ENCODE results near the gene FNDC10. TPM values are rescaled to one million over a fixed set of nuclear protein-coding genes. Genes with fewer than 3 reads are reported as not detected.

FNDC10 gene
- total RNA-seq, 1 experiment from 2014 or later, result 15.2 TPM

- no peak overlapping the region for H3K4ac ChIP-seq (ENCODE audit: low read depth, low read length)
- no peaks in the 10 kb centered on the region for H3K9me3 ChIP-seq (ENCODE audit: control insufficient read depth, low read depth, low read length)
- no peak overlapping the region for H2BK5ac ChIP-seq (ENCODE audit: insufficient read length, low read length)
- H2AK5ac ChIP-seq (ENCODE audit: insufficient read length, low read length), result no peak overlapping the region
- no peaks in the 10 kb centered on the region for H3K23me2 ChIP-seq (ENCODE audit: insufficient read length, low read depth, low read length, poor library complexity, severe bottlenecking)
- H3K79me1 ChIP-seq (ENCODE audit: insufficient read depth, low read depth, low read length, poor library complexity, severe bottlenecking), result no peaks in the 10 kb centered on the region
- H3K4me3 Mint-ChIP-seq, result no peak overlapping the region
- no peaks in the 10 kb centered on the region for H3K27me3 ChIP-seq (ENCODE audit: insufficient read depth, low read length)
- no peaks in the 10 kb centered on the region for H3K4me1 Mint-ChIP-seq
- H2BK20ac ChIP-seq (ENCODE audit: low read depth, low read length, poor library complexity, severe bottlenecking), result no peak overlapping the region
- no peak overlapping the region for H2AFZ ChIP-seq (ENCODE audit: low read length)
- H3K79me2 ChIP-seq (ENCODE audit: insufficient read depth, low read length), result no peaks in the 10 kb centered on the region
- no CpG with 5 or more reads among the region's 35 CpGs for WGBS (ENCODE audit: extremely low coverage, insufficient read length, low lambda C conversion rate)
- H3K14ac ChIP-seq (ENCODE audit: insufficient read depth, low read length), result no peak overlapping the region
- no peak overlapping the region for H3K27ac ChIP-seq (ENCODE audit: insufficient read length, low read depth, low read length)
- H3K36me3 Mint-ChIP-seq (ENCODE audit: insufficient read depth in 1 of 3, low read depth in 3 of 3), result peaks cover 0 to 7% (median 6%) of the 10 kb centered on the region in 3 experiments; a peak in 4 of 7 replicates
- TF ChIP-seq CTCF (conservative IDR thresholded peaks at IDR 0.05), result no peak
- H4K20me1 ChIP-seq (ENCODE audit: control insufficient read depth, insufficient read depth, insufficient read length), result no peaks in the 10 kb centered on the region
- H4K5ac ChIP-seq (ENCODE audit: insufficient read length, low read depth, low read length), result no peak overlapping the region
- no peaks in the 10 kb centered on the region for H3K27me3 Mint-ChIP-seq (ENCODE audit: low read depth)
- H3K23ac ChIP-seq (ENCODE audit: insufficient read length, low read depth, low read length), result no peak overlapping the region
- H3K4me1 ChIP-seq (ENCODE audit: insufficient read depth, low read length), result no peaks in the 10 kb centered on the region
- H4K8ac ChIP-seq (replicated peaks; ENCODE audit: insufficient read length, low read depth, low read length), result no peak overlapping the region
- H4K91ac ChIP-seq (ENCODE audit: insufficient read length, low read depth, low read length), result no peak overlapping the region
- H3K56ac ChIP-seq (ENCODE audit: insufficient read length, low read depth, low read length), result no peak overlapping the region
- DNase-seq, result no peak
- no peaks in the 10 kb centered on the region for H3K9me3 Mint-ChIP-seq
- no peak overlapping the region for H3K18ac ChIP-seq (ENCODE audit: insufficient read length, low read depth, low read length)
- H3K27ac Mint-ChIP-seq, result peak overlapping the region in 2 of 3 experiments; percentile 79 to 82; a peak in 3 of 7 replicates
- H3K9ac ChIP-seq (ENCODE audit: extremely low read depth, insufficient read length, low read length), result no peak overlapping the region
- no peak overlapping the region for H2BK120ac ChIP-seq (ENCODE audit: low read depth, low read length, poor library complexity, severe bottlenecking)
- H2BK15ac ChIP-seq (ENCODE audit: low read depth, low read length), result no peak overlapping the region
- no peak overlapping the region for H2BK12ac ChIP-seq (ENCODE audit: insufficient read length, low read depth, low read length)
- H3T11ph ChIP-seq (ENCODE audit: low read length), result no peak overlapping the region
- no peak overlapping the region for H3K4me2 ChIP-seq (ENCODE audit: insufficient read depth, insufficient read length, low read length)
These were observed 46.0 kb downstream of the FNDC10 start for GRCh38 chr1:1553821-1554494.
